K562 (cell line): Measurements from ENCODE around the gene HGFAC. TPM values are rescaled to one million over a fixed set of nuclear protein-coding genes. Genes with fewer than 3 reads are reported as not detected.

Experiments
- ATAC-seq: fragments of 200-7000 bp; cut with Tn5 transposase; 3 replicates; pipeline ENCODE4 v1.9.1; 2020; ENCODE audit warnings: moderate library complexity
- BruUV-seq: library from RNA; stranded (reverse); fragments of 400-500 nt; replicated peaks from 2 replicates; lab custom pipeline; 2021; lab: Mats Ljungman, UMichigan
- CTCF ChIA-PET: fragments of 300-600 bp; formaldehyde crosslinking; extraction: SDS; loops from one replicate; lab custom pipeline; 2021; ENCODE audit warnings: low intra/inter-chr PET ratio; lab: Yijun Ruan, JAX
- POLR2A ChIA-PET: fragments of 300-600, 350-650 bp; sonication (Branson Sonifier 250); formaldehyde crosslinking; extraction: SDS; loops from one replicate; lab custom pipeline; 2021; ENCODE audit warnings: antibody characterized with exemption, inconsistent platforms; lab: Yijun Ruan, JAX
- DNase-seq, 4 experiments: peaks; one replicate each; pipeline versions ENCODE4 v3.0.0 to v3.0.0-alpha.2; 2011 to 2018; ENCODE audit warnings: low spot score in 3 of 4, mixed read lengths in 3 of 4; ENCODE audit errors: extremely low read depth in 1 of 4
- FAIRE-seq: peaks from 2 replicates; lab custom pipeline; 2011; peaks lifted over from hg19 to GRCh38; lab: Jason Lieb, UNC
- H2AFZ ChIP-seq: 2 replicates; pipeline ENCODE4 v1.6.0; 2011; ENCODE audit warnings: low read depth, low read length, control low read depth, inconsistent platforms
- H3K27ac ChIP-seq: fragments of 200-600 bp; 3 replicates; pipeline ENCODE4 v1.8.0; 2011; ENCODE audit warnings: low read depth, mild to moderate bottlenecking, control low read depth, inconsistent platforms, low read length, moderate library complexity, mixed read lengths; ENCODE audit errors: extremely low read depth
- H3K27me3 ChIP-seq, 2 experiments: fragments of 300-600 bp in 1 of 2; 2 replicates in 1 of 2; 3 replicates in 1 of 2; pipeline versions ENCODE4 v1.6.0 to v1.8.0; 2011; ENCODE audit warnings: inconsistent platforms in 2 of 2, low read length in 2 of 2, mild to moderate bottlenecking in 1 of 2, mixed read lengths in 1 of 2, moderate library complexity in 1 of 2; ENCODE audit not compliant: control insufficient read depth in 2 of 2, insufficient read depth in 2 of 2
- H3K36me3 ChIP-seq: fragments of 300-600 bp; 3 replicates; pipeline ENCODE4 v1.8.0; 2011; ENCODE audit warnings: mild to moderate bottlenecking, low read length, inconsistent platforms; ENCODE audit not compliant: control insufficient read depth, insufficient read depth
- H3K4me1 ChIP-seq, 2 experiments: fragments of 200-600 bp in 1 of 2; replicated peaks in 1 of 2; 2 replicates in 1 of 2; 3 replicates in 1 of 2; pipeline versions ENCODE4 v1.5.1 to v1.8.0; 2011; ENCODE audit warnings: inconsistent platforms in 2 of 2, low read length in 2 of 2, mild to moderate bottlenecking in 1 of 2, mixed read lengths in 1 of 2, moderate library complexity in 1 of 2; ENCODE audit not compliant: control insufficient read depth in 2 of 2, insufficient read depth in 2 of 2
- H3K4me2 ChIP-seq: 2 replicates; pipeline ENCODE4 v1.6.1; 2011; ENCODE audit warnings: low read length, control low read depth, inconsistent platforms, mixed read lengths; ENCODE audit not compliant: insufficient read depth
- H3K4me3 ChIP-seq: fragments of 200-600 bp; sonication (generic), shearing (Covaris generic); 2 replicates; pipeline ENCODE4 v1.5.1; 2016; ENCODE audit warnings: control low read depth, inconsistent platforms
- H3K79me2 ChIP-seq: fragments of 200-600 bp; 3 replicates; pipeline ENCODE4 v1.8.0; 2011; ENCODE audit warnings: low read length, inconsistent platforms; ENCODE audit not compliant: control insufficient read depth, insufficient read depth
- H3K9ac ChIP-seq, 2 experiments: 2 replicates each; pipeline versions ENCODE4 v1.6.0 to v1.6.1; 2011; ENCODE audit warnings: low read depth in 2 of 2, low read length in 2 of 2, control low read depth in 1 of 2, inconsistent platforms in 1 of 2, mild to moderate bottlenecking in 1 of 2, mixed read lengths in 1 of 2; ENCODE audit not compliant: insufficient read depth in 1 of 2
- H3K9me1 ChIP-seq: one replicate; pipeline ENCODE4 v1.6.0; 2011; ENCODE audit warnings: inconsistent platforms, mild to moderate bottlenecking, low read length, moderate library complexity; ENCODE audit not compliant: control insufficient read depth, insufficient read depth
- H3K9me3 ChIP-seq: replicated peaks from 2 replicates; pipeline ENCODE4 v1.5.1; 2011; ENCODE audit warnings: low read depth, low read length, inconsistent platforms; ENCODE audit not compliant: control insufficient read depth, insufficient read depth
- H4K20me1 ChIP-seq: replicated peaks from 2 replicates; pipeline ENCODE4 v1.6.1; 2011; ENCODE audit warnings: low read length, inconsistent platforms, mixed read lengths; ENCODE audit not compliant: control insufficient read depth, insufficient read depth
- MNT ChIP-seq, 2 experiments: fragments of 450-650 bp; conservative IDR thresholded peaks; 2 replicates each; pipeline ENCODE4 v1.6.1; 2017; ENCODE audit warnings: mild to moderate bottlenecking in 2 of 2, moderate library complexity in 2 of 2
- ZBTB17 ChIP-seq: fragments of 450-650 bp; formaldehyde crosslinking; IDR thresholded peaks from 2 replicates; pipeline ENCODE4 v1.4.0; 2020; ENCODE audit warnings: mild to moderate bottlenecking
- WGBS: fragments of 100-300 bp; shearing (Covaris generic); methylation state at CpG from one replicate; pipeline ENCODE4 v1.1.6; 2016; ENCODE audit warnings: low coverage, mixed read lengths; ENCODE audit not compliant: insufficient coverage; ENCODE audit errors: missing lambda C conversion rate; 5-methylcytosine and 5-hydroxymethylcytosine counted together
- in situ Hi-C: fragments of 300-500 bp; cut with MboI; formaldehyde crosslinking; loops from 4 replicates; pipeline ENCODE4 v1.15.0; 2018; ENCODE audit warnings: inconsistent platforms, mixed read lengths
- intact Hi-C: fragments of 100-400 bp; cut with micrococcal nuclease; formaldehyde crosslinking; loops from 2 replicates; pipeline ENCODE4 v1.14.2; 2022
- polyA plus RNA-seq, 8 experiments: library from polyadenylated mRNA; depleted of rRNA in 4 of 8; stranded (reverse) in 5 of 8; unstranded in 3 of 8; fragments of >200 nt; fragmentation: Nextera tagmentation in 2 of 8; fragmentation: Illumina TruSeq in 1 of 8; extraction: Ambion mirVana in 2 of 8; extraction: Trizol in 1 of 8; gene quantifications; 2 replicates each; pipeline versions ENCODE4 v1.2.1 to v1.2.3, GENCODE V29; 2011 to 2014; ENCODE audit warnings: inconsistent platforms in 1 of 8, missing spikeins in 1 of 8
- total RNA-seq, 7 experiments: library from RNA; depleted of rRNA in 6 of 7; stranded (reverse); fragments of >200 nt in 6 of 7; fragmentation: Illumina TruSeq in 2 of 7; extraction: Trizol in 2 of 7; gene quantifications; 2 replicates each; pipeline versions ENCODE4 v1.2.1 to v1.2.3, GENCODE V29; 2011 to 2021; ENCODE audit warnings: low replicate concordance in 1 of 7

The HGFAC gene
- total and polyA plus RNA-seq, 9 of the 15 experiments (the other 6 are each of a cell fraction or from before 2014, with no cell fraction given), result 0.13 TPM; not detected in 8

- no TSS peak for BruUV-seq
- Histone ChIP-seq H3K79me2 (no peaks in the 10 kb centered on the region), H2AFZ (no peak overlapping the region), H3K4me2 (no peak overlapping the region), H3K9ac (no peak overlapping the region), H4K20me1 (0 out of 2 replicates have a peak, but pooled peaks cover 5% of the 10 kb centered on the region)
- no peak for FAIRE-seq
- in situ Hi-C loops, result no loop called here
- intact Hi-C loops, result no loop called here
- TF ChIP-seq MNT (conservative IDR thresholded peaks at IDR 0.05), result no peak
- TF ChIP-seq ZBTB17 (CRISPR knock-in tag), result no peak
- TF ChIP-seq, all 486 proteins: peak for 0
- Histone ChIP-seq H3K9me1 (no peaks in the 10 kb centered on the region), H3K27me3 (peaks cover 28 to 75% of the 10 kb centered on the region in 2 experiments; a peak in 4 of 5 replicates), H3K9me3 (peaks cover 7% of the 10 kb centered on the region; the same call in 1 of the 2 replicates), H3K27ac (no peak overlapping the region), H3K4me1 (peaks cover 0 to 27% of the 10 kb centered on the region in 2 experiments; a peak in 2 of 5 replicates), H3K4me3 (no peak overlapping the region), H3K36me3 (no peaks in the 10 kb centered on the region)
- WGBS, result 8% methylated on average over 26 of the region's 41 CpGs
- ChIA-PET POLR2A (no interaction called here), CTCF (no interaction called here)
- ATAC-seq, result 0 out of 3 replicates have a peak, but pooled peaks have one; percentile 21
- no peak for DNase-seq
Observed at GRCh38 chr4:3473181-3473950, 31.6 kb downstream of the HGFAC start.
